Adipocyte (in vitro differentiated cells): ENCODE results near the gene DYRK3.

Experiments used
- DNase-seq: peaks from one replicate; pipeline ENCODE4 v3.0.0-alpha.2; 2015; ENCODE audit warnings: low read depth
- H3K27me3 ChIP-seq: replicated peaks from 2 replicates; pipeline ENCODE4 v1.7.0; 2013; ENCODE audit warnings: mild to moderate bottlenecking, low read length, moderate library complexity; ENCODE audit not compliant: control insufficient read depth, insufficient read depth
- H3K36me3 ChIP-seq: 2 replicates; pipeline ENCODE4 v1.7.0; 2013; ENCODE audit warnings: low read length, mild to moderate bottlenecking, moderate library complexity; ENCODE audit not compliant: control insufficient read depth, insufficient read depth, severe bottlenecking
- H3K4me1 ChIP-seq: 2 replicates; pipeline ENCODE4 v1.7.0; 2013; ENCODE audit warnings: mild to moderate bottlenecking, low read length, moderate library complexity; ENCODE audit not compliant: control insufficient read depth, insufficient read depth
- H3K4me3 ChIP-seq: 2 replicates; pipeline ENCODE4 v1.7.0; 2013; ENCODE audit warnings: mild to moderate bottlenecking, low read length, moderate library complexity
- H3K9ac ChIP-seq: 2 replicates; pipeline ENCODE4 v1.7.0; 2013; ENCODE audit warnings: mild to moderate bottlenecking, low read length, moderate library complexity
- H3K9me3 ChIP-seq: 2 replicates; pipeline ENCODE4 v1.7.0; 2013; ENCODE audit warnings: mild to moderate bottlenecking, low read length, moderate library complexity; ENCODE audit not compliant: control insufficient read depth

Gene DYRK3

GRCh38 chr1:206686478-206687249 is 51.3 kb downstream of the DYRK3 start:
- no peaks in the 10 kb centered on the region for H3K9me3 ChIP-seq
- H3K27me3 ChIP-seq: no peaks in the 10 kb centered on the region
- H3K9ac ChIP-seq: peak overlapping the region; percentile 97
- no peak for DNase-seq
- peaks cover 50% of the 10 kb centered on the region for H3K4me1 ChIP-seq
- H3K36me3 ChIP-seq: no peaks in the 10 kb centered on the region
- H3K4me3 ChIP-seq: peak overlapping the region; percentile 97

- DNase-seq: no peak
- Histone ChIP-seq H3K9me3 (no peaks in the 10 kb centered on the region), H3K36me3 (no peaks in the 10 kb centered on the region), H3K9ac (peak overlapping the region; percentile 97), H3K4me3 (peak overlapping the region; percentile 97), H3K27me3 (no peaks in the 10 kb centered on the region), H3K4me1 (peaks cover 53% of the 10 kb centered on the region)
Observed at GRCh38 chr1:206687251-206687914, 52.0 kb downstream of the DYRK3 start.

- no peaks in the 10 kb centered on the region for H3K9me3 ChIP-seq
- H3K4me1 ChIP-seq: peaks cover 58% of the 10 kb centered on the region
- peak overlapping the region; percentile 97 for H3K4me3 ChIP-seq
- no peaks in the 10 kb centered on the region for H3K36me3 ChIP-seq
- H3K9ac ChIP-seq: peak overlapping the region; percentile 97
- H3K27me3 ChIP-seq: no peaks in the 10 kb centered on the region
- peak; percentile 48 for DNase-seq
Observed at GRCh38 chr1:206687915-206688442, 52.6 kb downstream of the DYRK3 start.

DNA sequence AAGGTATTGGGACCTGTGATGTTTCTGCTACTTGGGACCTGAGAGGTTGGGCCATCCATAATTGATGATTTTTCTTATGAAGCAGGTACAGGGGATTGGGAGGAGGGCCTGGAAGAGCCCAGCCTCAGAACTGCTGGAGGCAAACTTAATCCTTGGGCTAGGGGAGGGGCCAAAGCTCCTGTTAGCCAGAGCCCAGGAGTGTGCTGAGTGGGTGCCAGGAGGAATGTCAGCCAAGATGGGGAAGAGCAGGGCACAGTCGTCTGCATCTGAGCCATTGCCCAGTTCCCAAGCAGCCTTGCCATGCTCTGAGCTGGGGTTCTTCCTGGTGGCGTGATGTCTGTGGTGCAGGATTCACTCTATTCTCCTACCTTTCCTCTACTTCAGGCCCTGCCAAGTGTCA is 55.2 kb downstream of the DYRK3 start:
- no peaks in the 10 kb centered on the region for H3K9me3 ChIP-seq
- H3K36me3 ChIP-seq: no peaks in the 10 kb centered on the region
- no peak for DNase-seq
- peaks cover 80% of the 10 kb centered on the region for H3K4me1 ChIP-seq
- H3K27me3 ChIP-seq: no peaks in the 10 kb centered on the region
- H3K4me3 ChIP-seq: no peak overlapping the region
- no peak overlapping the region for H3K9ac ChIP-seq

DNA sequence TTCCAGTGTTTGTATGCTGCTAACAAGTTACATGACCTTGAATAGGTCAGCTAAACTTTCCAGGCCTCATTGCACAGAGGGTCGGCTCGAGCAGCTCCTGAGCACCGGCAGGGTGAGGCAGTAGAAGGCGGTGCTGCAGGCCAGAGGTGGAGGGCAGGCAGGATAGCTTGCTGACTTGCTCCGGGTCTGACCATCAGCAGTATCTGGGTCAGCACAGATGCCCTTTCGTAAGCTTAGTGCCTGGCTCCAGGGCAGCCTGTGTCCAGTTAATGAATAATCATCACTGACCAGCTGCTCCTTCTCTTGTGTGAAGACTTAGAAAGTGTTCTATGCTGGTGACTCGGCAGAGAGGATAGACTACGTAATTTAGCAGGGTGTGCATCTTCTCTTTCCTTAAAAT is 56.3 kb downstream of the DYRK3 start:
- Histone ChIP-seq H3K36me3 (peaks cover 5% of the 10 kb centered on the region), H3K9ac (no peak overlapping the region), H3K4me1 (peaks cover 80% of the 10 kb centered on the region), H3K4me3 (no peak overlapping the region), H3K9me3 (no peaks in the 10 kb centered on the region), H3K27me3 (no peaks in the 10 kb centered on the region)
- DNase-seq: no peak

DNA sequence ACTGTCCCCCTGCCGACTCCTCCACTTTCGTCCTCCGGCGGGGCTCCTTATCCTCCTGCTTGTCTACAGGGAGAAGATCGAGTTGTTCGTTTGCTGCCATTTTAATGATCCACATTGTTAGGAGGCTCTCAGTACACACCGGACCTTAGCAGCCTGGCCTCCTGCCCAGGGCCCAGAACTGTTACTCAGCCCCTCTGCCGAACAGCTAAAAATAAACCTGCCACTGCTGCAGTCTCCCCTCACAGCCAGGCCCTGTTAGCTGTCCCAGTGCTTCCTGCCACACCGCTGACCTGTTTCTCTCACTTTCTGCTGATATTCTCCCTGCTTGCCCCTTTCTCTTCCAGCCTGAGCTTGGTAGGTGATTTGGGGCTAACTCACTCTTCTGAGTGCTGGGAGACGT is 57.7 kb downstream of the DYRK3 start:
- Histone ChIP-seq H3K4me3 (peak overlapping the region; percentile 53), H3K4me1 (peaks cover 81% of the 10 kb centered on the region)
- DNase-seq: peak; percentile 52

GRCh38 chr1:206693592-206693991 is 58.3 kb downstream of the DYRK3 start:
- no peak for DNase-seq
- H3K9ac ChIP-seq: peak overlapping the region; percentile 44
- H3K36me3 ChIP-seq: peaks cover 12% of the 10 kb centered on the region
- peak overlapping the region; percentile 53 for H3K4me3 ChIP-seq
- H3K4me1 ChIP-seq: peaks cover 75% of the 10 kb centered on the region
- no peaks in the 10 kb centered on the region for H3K27me3 ChIP-seq
- no peaks in the 10 kb centered on the region for H3K9me3 ChIP-seq

More for the DNA sequence above, 57.7 kb downstream of the DYRK3 start:
- Histone ChIP-seq H3K27me3 (no peaks in the 10 kb centered on the region), H3K36me3 (peaks cover 11% of the 10 kb centered on the region), H3K9me3 (no peaks in the 10 kb centered on the region), H3K9ac (peak overlapping the region; percentile 44)

GRCh38 chr1:206694171-206695124 is 59.1 kb downstream of the DYRK3 start:
- no peak overlapping the region for H3K9ac ChIP-seq
- DNase-seq: no peak
- no peaks in the 10 kb centered on the region for H3K27me3 ChIP-seq
- peaks cover 75% of the 10 kb centered on the region for H3K4me1 ChIP-seq
- peaks cover 12% of the 10 kb centered on the region for H3K36me3 ChIP-seq
- no peaks in the 10 kb centered on the region for H3K9me3 ChIP-seq
- no peak overlapping the region for H3K4me3 ChIP-seq

DNA sequence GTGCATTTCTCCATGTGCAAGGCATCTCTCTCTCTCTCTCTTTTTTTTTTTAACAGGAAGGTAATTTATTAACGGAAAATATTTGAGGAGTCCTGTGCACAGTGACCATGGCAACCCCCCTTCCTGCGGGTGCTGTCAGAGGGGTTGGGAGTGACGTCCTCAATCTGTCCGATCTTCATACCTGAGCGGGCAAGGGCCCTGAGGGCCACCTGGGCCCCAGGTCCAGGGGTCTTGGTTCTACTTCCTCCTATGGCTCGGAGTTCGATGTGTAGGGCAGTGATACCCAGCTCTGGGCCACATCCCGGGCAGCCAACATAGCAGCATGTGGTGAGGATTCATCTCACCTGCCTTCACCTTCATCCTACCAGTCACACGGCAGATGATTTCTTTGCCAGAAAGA is 60.4 kb downstream of the DYRK3 start:
- Histone ChIP-seq H3K4me3 (no peak overlapping the region), H3K9me3 (no peaks in the 10 kb centered on the region), H3K27me3 (no peaks in the 10 kb centered on the region), H3K9ac (no peak overlapping the region), H3K36me3 (peaks cover 12% of the 10 kb centered on the region), H3K4me1 (peaks cover 75% of the 10 kb centered on the region)
- no peak for DNase-seq

- no peak for DNase-seq
- peaks cover 12% of the 10 kb centered on the region for H3K36me3 ChIP-seq
- no peak overlapping the region for H3K4me3 ChIP-seq
- no peak overlapping the region for H3K9ac ChIP-seq
- H3K4me1 ChIP-seq: peaks cover 71% of the 10 kb centered on the region
- no peaks in the 10 kb centered on the region for H3K27me3 ChIP-seq
- no peaks in the 10 kb centered on the region for H3K9me3 ChIP-seq
Observed at GRCh38 chr1:206696812-206697585, 61.7 kb downstream of the DYRK3 start.
